Thoracic aorta (tissue), 2 donors: ENCODE data around the gene GYG1. TPM values are rescaled to one million over a fixed set of nuclear protein-coding genes. Genes with fewer than 3 reads are reported as not detected.

Source experiments
- ATAC-seq: fragments of 150-250 bp; one replicate; pipeline ENCODE4 v1.8.0; 2017; ENCODE audit warnings: low read depth; ENCODE audit not compliant: insufficient number of reproducible peaks, low FRiP score
- DNase-seq: peaks from one replicate; pipeline ENCODE4 v3.0.0-alpha.2; 2020; ENCODE audit warnings: low spot score
- H3K27ac ChIP-seq, 2 donors: fragments of 200-600 bp; sonication (generic); 1 replicate in 1 of 2; 2 replicates in 1 of 2; pipeline ENCODE4 v1.5.1; 2016; ENCODE audit warnings: mild to moderate bottlenecking in 2 of 2, moderate library complexity in 2 of 2
- H3K27me3 ChIP-seq: fragments of 200-600 bp; sonication (generic); replicated peaks from 2 replicates; pipeline ENCODE4 v1.6.0; 2016; ENCODE audit warnings: mild to moderate bottlenecking; ENCODE audit not compliant: insufficient read depth
- H3K36me3 ChIP-seq: fragments of 200-600 bp; sonication (generic); one replicate; pipeline ENCODE4 v1.5.1; 2016
- H3K4me1 ChIP-seq, 2 donors: fragments of 200-600 bp; sonication (generic); 1 replicate in 1 of 2; 2 replicates in 1 of 2; pipeline versions ENCODE4 v1.5.1 to v1.6.0; 2016; ENCODE audit warnings: low read depth in 2 of 2, mild to moderate bottlenecking in 1 of 2; ENCODE audit not compliant: control insufficient read depth in 1 of 2
- H3K4me3 ChIP-seq: fragments of 200-600 bp; sonication (generic); 2 replicates; pipeline ENCODE4 v1.5.1; 2016; ENCODE audit warnings: mild to moderate bottlenecking
- H3K9me3 ChIP-seq: fragments of 200-600 bp; sonication (generic); 2 replicates; pipeline ENCODE4 v1.5.1; 2016
- CTCF ChIP-seq: fragments of 200-600 bp; sonication (generic); IDR thresholded peaks from one replicate; pipeline ENCODE4 v1.5.1; 2019; ENCODE audit warnings: antibody characterized with exemption
- total RNA-seq, 2 donors: library from RNA; depleted of rRNA; stranded (reverse); fragments of >200 nt; gene quantifications; one replicate each; pipeline versions ENCODE4 v1.1.0 to v1.2.3, GENCODE V29; 2016

The GYG1 gene
- total RNA-seq, 2 donors from 2014 or later: 72.6 to 89.5 TPM

DNA sequence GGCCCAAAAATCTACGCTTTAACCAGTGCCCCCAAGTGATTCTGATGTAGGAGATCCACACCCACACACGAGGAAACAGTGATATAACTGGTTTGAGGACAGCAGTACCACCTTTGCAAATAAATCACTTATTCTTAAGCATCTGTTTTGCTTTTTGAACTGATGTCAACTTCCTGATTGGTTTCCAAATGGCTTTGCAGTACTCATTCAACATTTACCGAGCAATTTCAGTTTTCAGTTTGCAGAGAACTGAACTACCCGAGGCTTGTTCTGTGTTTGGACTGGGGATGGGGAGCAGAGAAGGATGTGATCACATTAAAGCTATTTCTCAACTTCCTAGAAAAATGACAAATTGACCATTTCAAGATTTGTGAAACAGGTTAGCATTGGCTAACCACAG, 1.1 kb upstream of the GYG1 start:
- no peak for TF ChIP-seq CTCF
- Histone ChIP-seq H3K27ac (peak overlapping the region; percentile 98 to 99), H3K36me3 (peaks cover 4% of the 10 kb centered on the region), H3K4me3 (no peak overlapping the region), H3K27me3 (no peaks in the 10 kb centered on the region), H3K4me1 (peaks cover 8 to 34% of the 10 kb centered on the region in 2 donors), H3K9me3 (no peaks in the 10 kb centered on the region)
- no peak for ATAC-seq
- no peak for DNase-seq

- peak; percentile 20 for DNase-seq
- Histone ChIP-seq H3K27me3 (no peaks in the 10 kb centered on the region), H3K27ac (peak overlapping the region; percentile 98 to 99), H3K4me1 (peaks cover 8 to 34% of the 10 kb centered on the region in 2 donors), H3K9me3 (no peaks in the 10 kb centered on the region), H3K4me3 (peak overlapping the region; percentile 96), H3K36me3 (peaks cover 21% of the 10 kb centered on the region)
- ATAC-seq: no peak
- TF ChIP-seq CTCF: no peak
Measured at GRCh38 chr3:148992027-148992634, 791 bp downstream of the GYG1 start.

DNA sequence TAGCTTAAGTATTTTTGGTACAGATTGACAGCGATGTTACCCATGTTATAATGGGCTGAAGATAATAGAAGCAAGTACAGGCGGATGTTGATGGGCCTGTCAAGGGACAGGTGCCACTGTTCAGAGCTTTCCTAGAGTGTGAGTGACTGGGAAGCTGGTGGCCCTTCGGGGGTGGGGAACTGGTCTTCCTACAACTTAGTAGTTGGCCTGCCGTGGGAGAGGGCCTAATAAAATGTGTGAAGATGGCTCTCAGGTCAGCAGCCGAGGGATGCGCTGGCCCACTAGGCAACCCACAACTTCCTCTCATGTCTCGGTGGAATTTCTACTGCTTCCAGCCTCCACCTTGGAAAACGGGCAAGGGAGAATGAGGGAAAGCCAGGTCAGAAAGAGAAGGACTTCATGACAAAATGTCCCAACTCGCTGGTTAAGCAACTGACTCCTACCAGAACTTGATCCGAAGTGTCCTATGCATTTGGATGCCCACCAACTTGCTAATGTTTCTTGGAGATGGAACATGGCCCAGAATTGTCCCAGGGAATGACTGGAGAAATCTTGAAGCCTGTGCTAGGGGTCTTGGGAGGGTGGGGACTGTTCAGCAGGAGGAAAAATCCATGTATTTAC, 1.4 kb downstream of the GYG1 start:
- peaks cover 22% of the 10 kb centered on the region for H3K36me3 ChIP-seq
- TF ChIP-seq CTCF: no peak
- H3K9me3 ChIP-seq: no peaks in the 10 kb centered on the region
- no peaks in the 10 kb centered on the region for H3K27me3 ChIP-seq
- peaks cover 8 to 34% of the 10 kb centered on the region in 2 donors for H3K4me1 ChIP-seq
- H3K4me3 ChIP-seq: peak overlapping the region; percentile 96
- peak overlapping the region; percentile 98 to 99 for H3K27ac ChIP-seq
- ATAC-seq: no peak
- no peak for DNase-seq

DNA sequence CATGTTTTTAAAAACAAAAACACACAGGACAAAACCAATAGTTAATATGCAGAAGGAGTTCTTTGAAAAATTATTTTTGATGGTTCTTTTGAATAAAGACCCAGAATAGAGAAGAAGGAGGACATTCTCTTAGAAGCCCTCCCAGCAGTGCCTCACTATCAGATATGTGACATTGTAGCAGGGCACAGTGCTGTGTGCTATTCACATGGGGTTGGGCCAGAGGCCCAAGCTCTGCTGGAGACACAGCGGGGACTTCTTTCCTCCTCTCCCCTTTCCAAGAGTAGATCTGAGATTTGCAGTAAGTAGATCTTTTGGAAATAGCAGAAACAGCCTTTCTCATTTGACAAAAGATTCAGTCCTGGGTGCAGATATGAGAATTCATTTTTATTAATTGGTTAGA, 6.3 kb downstream of the GYG1 start:
- no peak for ATAC-seq
- DNase-seq: no peak
- Histone ChIP-seq H3K27ac (peak overlapping the region in 1 of 2 donors; percentile 68), H3K27me3 (no peaks in the 10 kb centered on the region), H3K36me3 (peaks cover 24% of the 10 kb centered on the region), H3K4me3 (no peak overlapping the region), H3K9me3 (no peaks in the 10 kb centered on the region), H3K4me1 (peaks cover 18 to 38% of the 10 kb centered on the region in 2 donors)
- TF ChIP-seq CTCF: no peak

- H3K9me3 ChIP-seq: no peaks in the 10 kb centered on the region
- no peaks in the 10 kb centered on the region for H3K27me3 ChIP-seq
- DNase-seq: no peak
- H3K36me3 ChIP-seq: peaks cover 24% of the 10 kb centered on the region
- ATAC-seq: no peak
- H3K4me3 ChIP-seq: no peak overlapping the region
- peaks cover 12 to 31% of the 10 kb centered on the region in 2 donors for H3K4me1 ChIP-seq
- no peak for TF ChIP-seq CTCF
- peak overlapping the region in 1 of 2 donors; percentile 68 for H3K27ac ChIP-seq
Measured at GRCh38 chr3:148998297-148998696, 7.0 kb downstream of the GYG1 start.
